Body of pancreas (tissue), 4 donors: Measurements from ENCODE around the gene BRINP3. TPM values are rescaled to one million over a fixed set of nuclear protein-coding genes. Genes with fewer than 3 reads are reported as not detected.

Experiments
- ATAC-seq: fragments of 150-250 bp; one replicate; pipeline ENCODE4 v1.9.1; 2016
- DNase-seq, 4 donors: peaks; one replicate each; pipeline ENCODE4 v3.0.0-alpha.2; 2019
- H3K27ac ChIP-seq, 4 donors: fragments of 200-600 bp; sonication (generic); 1 replicate in 3 of 4; 2 replicates in 1 of 4; pipeline versions ENCODE4 v1.5.1 to v1.6.1; 2016 to 2019; ENCODE audit warnings: mild to moderate bottlenecking in 1 of 4, mixed read lengths in 1 of 4, moderate library complexity in 1 of 4
- H3K27me3 ChIP-seq, 2 donors: fragments of 200-600 bp; sonication (generic); one replicate each; pipeline ENCODE4 v1.6.0; 2016; ENCODE audit warnings: mild to moderate bottlenecking in 1 of 2
- H3K36me3 ChIP-seq, 2 donors: fragments of 200-600 bp; sonication (generic); replicated peaks in 1 of 2; 2 replicates each; pipeline ENCODE4 v1.5.1; 2016; ENCODE audit warnings: low read depth in 2 of 2; ENCODE audit not compliant: insufficient read depth in 1 of 2
- H3K4me1 ChIP-seq: fragments of 200-600 bp; sonication (generic); one replicate; pipeline ENCODE4 v1.6.0; 2016
- H3K4me3 ChIP-seq, 2 donors: fragments of 200-600 bp; sonication (generic); 1 replicate in 1 of 2; 2 replicates in 1 of 2; pipeline ENCODE4 v1.5.1; 2016 to 2019
- H3K9me3 ChIP-seq, 3 donors: fragments of 200-600 bp; sonication (generic); 1 replicate in 2 of 3; 2 replicates in 1 of 3; pipeline ENCODE4 v1.5.1; 2016
- CTCF ChIP-seq, 7 experiments: fragments of 450-650 bp in 4 of 7; fragments of 200-600 bp in 3 of 7; sonication (generic) in 3 of 7; IDR thresholded peaks; one replicate each; pipeline ENCODE4 v1.5.1; 2016 to 2019; ENCODE audit warnings: antibody characterized with exemption in 7 of 7
- POLR2A ChIP-seq, 3 donors: fragments of 450-650 bp; IDR thresholded peaks; one replicate each; pipeline ENCODE4 v1.6.1; 2016; ENCODE audit warnings: antibody characterized with exemption in 3 of 3, mild to moderate bottlenecking in 2 of 3
- WGBS, 2 donors: methylation state at CpG; one replicate each; pipeline ENCODE4 v1.1.5; 2017; 5-methylcytosine and 5-hydroxymethylcytosine counted together
- intact Hi-C: fragments of 100-400 bp; cut with DNase I; formaldehyde crosslinking; loops from one replicate; pipeline ENCODE4 v1.15.1; 2023
- total RNA-seq, 2 donors: library from RNA; depleted of rRNA; stranded (reverse); fragments of >200 nt; gene quantifications; one replicate each; pipeline ENCODE4 v1.1.0, GENCODE V29; 2016

The BRINP3 gene
- total RNA-seq, 2 donors from 2014 or later = not detected

- intact Hi-C loops = no loop called here
- Histone ChIP-seq H3K27ac (no peak overlapping the region), H3K4me3 (no peak overlapping the region)
These were observed 5.6 kb downstream of the BRINP3 start for GRCh38 chr1:190472042-190472441.

GRCh38 chr1:190464690-190465089 lies 13.0 kb downstream of the BRINP3 start:
- Histone ChIP-seq H3K4me1 (no peaks in the 10 kb centered on the region), H3K36me3 (no peaks in the 10 kb centered on the region), H3K27ac (no peak overlapping the region), H3K4me3 (no peak overlapping the region), H3K9me3 (no peaks in the 10 kb centered on the region), H3K27me3 (no peaks in the 10 kb centered on the region)
- intact Hi-C loops = no loop called here
- TF ChIP-seq POLR2A (IDR thresholded peaks at IDR 0.05) (no peak), CTCF (IDR thresholded peaks at IDR 0.05) (no peak)
- DNase-seq = no peak
- WGBS, 2 donors = 28 to 47% methylated on average over 2 of the region's 2 CpGs
- ATAC-seq = no peak

More at GRCh38 chr1:190472042-190472441, 5.6 kb downstream of the BRINP3 start:
- Histone ChIP-seq H3K27me3 (peaks cover 0 to 4% of the 10 kb centered on the region in 2 donors), H3K9me3 (no peaks in the 10 kb centered on the region), H3K36me3 (no peaks in the 10 kb centered on the region), H3K4me1 (peaks cover 12% of the 10 kb centered on the region)
- WGBS, 2 donors = 84 to 86% methylated on average over 2 of the region's 2 CpGs
- DNase-seq (no peak), ATAC-seq (no peak)
- no peak for TF ChIP-seq CTCF (IDR thresholded peaks at IDR 0.05)
- TF ChIP-seq POLR2A (IDR thresholded peaks at IDR 0.05) = no peak

GRCh38 chr1:190456129-190456528 lies 21.5 kb downstream of the BRINP3 start:
- no peak overlapping the region for H3K4me3 ChIP-seq
- TF ChIP-seq CTCF (IDR thresholded peaks at IDR 0.05) (no peak), POLR2A (IDR thresholded peaks at IDR 0.05) (no peak)
- intact Hi-C loops = no loop called here
- 74 to 79% methylated on average over 3 of the region's 3 CpGs for WGBS, 2 donors
- H3K27me3 ChIP-seq = no peaks in the 10 kb centered on the region
- ATAC-seq = no peak
- no peaks in the 10 kb centered on the region for H3K36me3 ChIP-seq
- no peaks in the 10 kb centered on the region for H3K9me3 ChIP-seq
- no peak overlapping the region for H3K27ac ChIP-seq
- no peaks in the 10 kb centered on the region for H3K4me1 ChIP-seq
- no peak for DNase-seq

- Histone ChIP-seq H3K27me3 (no peaks in the 10 kb centered on the region), H3K36me3 (no peaks in the 10 kb centered on the region), H3K27ac (no peak overlapping the region), H3K9me3 (no peaks in the 10 kb centered on the region), H3K4me1 (no peaks in the 10 kb centered on the region), H3K4me3 (no peak overlapping the region)
- 28 to 37% methylated on average over 1 of the region's 1 CpG for WGBS, 2 donors
- no peak for TF ChIP-seq CTCF (IDR thresholded peaks at IDR 0.05)
- TF ChIP-seq POLR2A (IDR thresholded peaks at IDR 0.05) = no peak
- intact Hi-C loops = no loop called here
- ATAC-seq = no peak
- no peak for DNase-seq
These were observed 22.0 kb downstream of the BRINP3 start for GRCh38 chr1:190455631-190456030.

- Histone ChIP-seq H3K4me3 (no peak overlapping the region), H3K27me3 (no peaks in the 10 kb centered on the region), H3K27ac (no peak overlapping the region), H3K36me3 (no peaks in the 10 kb centered on the region), H3K9me3 (no peaks in the 10 kb centered on the region), H3K4me1 (no peaks in the 10 kb centered on the region)
- no peak for DNase-seq
- ATAC-seq = no peak
- intact Hi-C loops = no loop called here
- no peak for TF ChIP-seq POLR2A (IDR thresholded peaks at IDR 0.05)
These were observed 24.1 kb downstream of the BRINP3 start for GRCh38 chr1:190453550-190453949.
